GM19372 (cell line): ENCODE data around the gene SIGLEC12.
"Not testable (repeated sequence)": the region's sequence is repeated elsewhere in the genome, so short reads cannot be mapped to it uniquely, and the experiment has no call there.

ENCODE experiments used
- ATAC-seq: cut with Tn5 transposase; IDR thresholded peaks from one replicate; pipeline ENCODE4 v1.9.1; 2021; ENCODE audit warnings: mild to moderate bottlenecking, low read depth, moderate library complexity; ENCODE audit not compliant: unreplicated experiment

The SIGLEC12 gene

GRCh38 chr19:51485960-51486660 is 15.5 kb downstream of the SIGLEC12 start:
- no peak for ATAC-seq

GRCh38 chr19:51480590-51480989 is 21.0 kb downstream of the SIGLEC12 start:
- ATAC-seq: no peak

GRCh38 chr19:51479531-51480331 is 21.9 kb downstream of the SIGLEC12 start:
- no peak for ATAC-seq

- no peak for ATAC-seq
Measured at GRCh38 chr19:51478381-51479234, 23.0 kb downstream of the SIGLEC12 start, which contains the start of gene CEACAM18. CEACAM18 (plus strand) TSS chr19:51478539.

- no peak for ATAC-seq
Measured at GRCh38 chr19:51477344-51477743, 24.3 kb downstream of the SIGLEC12 start.

- ATAC-seq: no peak
Measured at GRCh38 chr19:51476164-51476563, 25.4 kb downstream of the SIGLEC12 start.

GRCh38 chr19:51473009-51473707 is 28.4 kb downstream of the SIGLEC12 start:
- ATAC-seq: no peak

GRCh38 chr19:51472607-51473006 is 29.0 kb downstream of the SIGLEC12 start:
- no peak for ATAC-seq

- ATAC-seq: no peak
Measured at GRCh38 chr19:51471527-51471926, 30.1 kb downstream of the SIGLEC12 start.

- no peak for ATAC-seq
Measured at GRCh38 chr19:51470966-51471365, 30.6 kb downstream of the SIGLEC12 start.

- ATAC-seq: no peak
Measured at GRCh38 chr19:51469629-51470028, 32.0 kb downstream of the SIGLEC12 start.

- no peak for ATAC-seq
Measured at GRCh38 chr19:51469162-51469561, 32.4 kb downstream of the SIGLEC12 start.

GRCh38 chr19:51468545-51468920 is 33.1 kb downstream of the SIGLEC12 start:
- no peak for ATAC-seq

GRCh38 chr19:51467864-51468544 is 33.6 kb downstream of the SIGLEC12 start:
- ATAC-seq: no peak

- no peak for ATAC-seq
Measured at GRCh38 chr19:51466723-51467122, 34.9 kb downstream of the SIGLEC12 start.

- not testable (repeated sequence) for ATAC-seq
Measured at GRCh38 chr19:51463976-51464581, 37.5 kb downstream of the SIGLEC12 start.

- ATAC-seq: no peak
Measured at GRCh38 chr19:51462681-51463080, 38.9 kb downstream of the SIGLEC12 start.

GRCh38 chr19:51462276-51462675 is 39.3 kb downstream of the SIGLEC12 start:
- no peak for ATAC-seq

GRCh38 chr19:51461723-51462161 is 39.9 kb downstream of the SIGLEC12 start:
- no peak for ATAC-seq
